Kidney epithelial cell (primary cell): ENCODE results near the gene SLC26A6. TPM values are rescaled to one million over a fixed set of nuclear protein-coding genes. Genes with fewer than 3 reads are reported as not detected.

Experiments
- DNase-seq: peaks from one replicate; pipeline ENCODE4 v3.0.0-alpha.2; 2010; ENCODE audit warnings: low read depth
- H3K27me3 ChIP-seq: 2 replicates; pipeline ENCODE4 v1.6.0; 2011; ENCODE audit warnings: low read length; ENCODE audit not compliant: control insufficient read depth, insufficient read depth
- H3K36me3 ChIP-seq: 2 replicates; pipeline ENCODE4 v1.5.1; 2011; ENCODE audit warnings: low read length; ENCODE audit not compliant: control insufficient read depth, insufficient read depth
- H3K4me3 ChIP-seq: 2 replicates; pipeline ENCODE4 v1.5.1; 2011; ENCODE audit warnings: low read depth, mild to moderate bottlenecking, control low read depth, low read length
- CTCF ChIP-seq: IDR thresholded peaks from 2 replicates; pipeline ENCODE4 v1.5.1; 2011; ENCODE audit warnings: mild to moderate bottlenecking, moderate library complexity, low read length, control low read depth, inconsistent platforms; ENCODE audit not compliant: insufficient read depth, poor library complexity, severe bottlenecking
- total RNA-seq: library from RNA; depleted of rRNA; stranded (reverse); fragments of >200 nt; gene quantifications from 2 replicates; pipeline ENCODE4 v1.2.3, GENCODE V29; 2015

The SLC26A6 gene
- total RNA-seq, 1 donor from 2014 or later = 32.8 TPM

DNA sequence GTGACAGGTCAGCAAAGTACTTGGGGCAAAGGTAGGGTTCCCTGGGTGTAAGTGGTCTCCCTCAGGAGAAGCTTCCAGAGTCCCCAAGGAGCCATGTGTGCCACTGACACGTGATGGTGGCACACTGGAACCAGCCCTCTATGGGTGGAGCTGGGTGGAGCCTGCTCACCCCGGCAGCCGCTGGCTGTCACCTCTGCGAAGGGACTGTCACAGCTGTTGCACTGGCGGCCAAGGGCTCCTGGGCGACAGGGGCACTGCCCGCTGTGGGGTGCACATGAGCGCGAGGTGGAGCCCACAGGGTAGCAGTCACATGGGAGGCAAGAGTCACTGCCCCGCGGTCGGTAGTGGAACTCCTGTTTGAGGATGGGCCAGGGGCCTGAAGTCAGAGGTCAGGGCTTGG is 15.5 kb upstream of the SLC26A6 start:
- no peak overlapping the region for H3K4me3 ChIP-seq
- TF ChIP-seq CTCF = no peak
- H3K27me3 ChIP-seq = no peaks in the 10 kb centered on the region
- no peaks in the 10 kb centered on the region for H3K36me3 ChIP-seq
- DNase-seq = no peak

DNA sequence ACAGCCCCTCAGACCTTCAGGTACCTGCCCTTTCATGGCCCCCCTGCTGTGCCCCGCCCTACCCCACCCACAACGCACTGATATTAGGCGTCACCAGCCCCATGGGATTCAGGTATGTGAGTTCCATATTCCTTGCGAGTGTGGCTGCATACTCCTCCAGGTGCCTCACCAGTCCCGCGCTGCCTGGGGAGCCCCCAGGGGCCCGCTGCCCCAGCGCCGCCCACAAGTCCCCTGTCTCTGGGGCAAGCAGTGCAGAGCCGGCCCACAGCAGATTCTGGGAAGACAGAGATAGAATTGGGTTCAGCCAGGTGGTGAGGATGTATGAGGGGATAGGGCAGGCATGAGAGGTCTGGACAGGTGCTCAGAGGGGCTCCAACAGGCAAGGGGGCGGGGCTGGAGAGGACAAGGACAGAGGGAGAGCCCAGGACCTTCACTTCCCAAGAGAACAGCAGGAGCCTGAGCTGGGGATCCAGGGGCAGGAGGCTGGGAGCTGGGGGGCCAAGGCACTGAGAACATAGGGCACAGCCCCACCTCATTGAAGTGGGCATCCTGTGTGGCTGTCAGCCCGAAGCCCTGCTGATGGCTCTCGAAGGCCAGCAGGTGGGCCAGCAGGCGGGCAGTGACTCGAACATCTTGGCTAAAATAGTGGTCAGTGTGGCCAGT is 13.1 kb upstream of the SLC26A6 start:
- no peaks in the 10 kb centered on the region for H3K27me3 ChIP-seq
- no peak for DNase-seq
- H3K36me3 ChIP-seq = no peaks in the 10 kb centered on the region

GRCh38 chr3:48647714-48648113 is 12.5 kb upstream of the SLC26A6 start:
- H3K4me3 ChIP-seq = no peak overlapping the region
- no peak for TF ChIP-seq CTCF
- H3K36me3 ChIP-seq = no peaks in the 10 kb centered on the region
- H3K27me3 ChIP-seq = no peaks in the 10 kb centered on the region
- no peak for DNase-seq

More for the DNA sequence above, 13.1 kb upstream of the SLC26A6 start:
- no peak for TF ChIP-seq CTCF
- no peak overlapping the region for H3K4me3 ChIP-seq

DNA sequence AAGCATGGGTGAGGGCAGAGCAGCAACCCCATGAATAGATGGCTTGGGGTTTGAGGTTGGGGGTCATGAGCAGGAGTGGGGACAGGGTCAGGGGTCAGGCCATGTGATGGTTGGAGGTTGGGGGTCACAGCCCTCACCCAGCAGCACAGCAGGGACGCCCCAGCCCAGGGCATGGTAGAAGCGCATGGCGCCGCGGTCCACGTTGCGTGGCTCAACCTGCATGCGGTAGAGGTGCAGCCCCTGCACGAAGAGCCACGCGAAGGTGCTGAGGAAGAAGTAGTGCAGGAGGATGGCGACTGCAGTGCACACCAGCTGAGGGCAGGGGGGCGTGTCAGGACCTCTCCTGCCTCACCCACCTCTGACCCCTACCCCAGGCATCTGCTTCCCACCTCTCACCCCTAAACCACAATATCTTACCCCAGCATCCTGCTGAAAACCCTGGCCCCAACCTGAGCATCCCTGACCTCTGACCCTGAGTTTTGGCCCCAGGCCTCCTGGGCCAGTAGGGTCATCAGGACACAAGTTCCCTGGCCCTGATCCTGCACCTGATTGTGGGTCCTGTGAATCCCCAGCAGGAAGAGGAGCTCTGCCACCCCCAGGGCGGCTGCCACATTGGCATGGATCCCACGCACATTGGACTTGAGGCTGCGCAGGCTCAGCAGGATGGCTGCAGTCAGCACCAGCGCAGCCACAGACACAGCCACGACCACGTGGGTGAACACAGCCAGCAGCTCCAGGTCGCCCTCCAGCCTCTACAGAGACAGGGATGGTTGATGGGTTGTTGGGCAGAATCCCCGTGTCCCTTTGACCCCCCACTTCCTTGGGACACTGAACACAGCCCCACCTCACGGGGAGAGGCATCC is 9.9 kb upstream of the SLC26A6 start:
- no peak for TF ChIP-seq CTCF
- no peak for DNase-seq

GRCh38 chr3:48642605-48643004 is 7.3 kb upstream of the SLC26A6 start:
- no peaks in the 10 kb centered on the region for H3K27me3 ChIP-seq
- no peak overlapping the region for H3K4me3 ChIP-seq
- no peak for DNase-seq
- H3K36me3 ChIP-seq = no peaks in the 10 kb centered on the region
- TF ChIP-seq CTCF = no peak

More for the DNA sequence above, 9.9 kb upstream of the SLC26A6 start:
- H3K36me3 ChIP-seq = no peaks in the 10 kb centered on the region
- no peak overlapping the region for H3K4me3 ChIP-seq
- no peaks in the 10 kb centered on the region for H3K27me3 ChIP-seq
